ENCODE measurements around the gene MLXIP. TPM values are rescaled to one million over a fixed set of nuclear protein-coding genes. Genes with fewer than 3 reads are reported as not detected.

Gene MLXIP
- total and polyA plus RNA-seq, 9 donors: 23.2 to 111 (median 83.8) TPM

GRCh38 chr12:122167356-122167925 is 88.9 kb downstream of the MLXIP start:
- H3K27ac ChIP-seq: no peak overlapping the region
- WGBS, 3 donors: 83 to 91% (median 89%) methylated on average over 10 of the region's 10 CpGs
- intact Hi-C loops (cut with DNase I): no loop called here
- H3K27me3 ChIP-seq: no peaks in the 10 kb centered on the region
- no peak for TF ChIP-seq POLR2A (IDR thresholded peaks at IDR 0.05)
- TF ChIP-seq CTCF (IDR thresholded peaks at IDR 0.05): no peak
- no peak for TF ChIP-seq EP300 (IDR thresholded peaks at IDR 0.05)
- no peak for DNase-seq
- H3K4me3 ChIP-seq: no peak overlapping the region
- H3K4me1 ChIP-seq (ENCODE audit: insufficient read depth): no peaks in the 10 kb centered on the region
- no peaks in the 10 kb centered on the region for H3K36me3 ChIP-seq
- H3K9me3 ChIP-seq: no peaks in the 10 kb centered on the region

GRCh38 chr12:122168492-122168891 is 89.9 kb downstream of the MLXIP start:
- Histone ChIP-seq H3K27me3 (no peaks in the 10 kb centered on the region), H3K4me3 (no peak overlapping the region), H3K27ac (no peak overlapping the region), H3K9me3 (no peaks in the 10 kb centered on the region), H3K4me1 (ENCODE audit: insufficient read depth) (no peaks in the 10 kb centered on the region), H3K36me3 (no peaks in the 10 kb centered on the region)
- TF ChIP-seq CTCF (IDR thresholded peaks at IDR 0.05) (no peak), POLR2A (IDR thresholded peaks at IDR 0.05) (no peak), EP300 (IDR thresholded peaks at IDR 0.05) (no peak)
- WGBS, 3 donors: 85 to 88% (median 86%) methylated on average over 3 of the region's 3 CpGs
- intact Hi-C loops (cut with DNase I): no loop called here
- no peak for DNase-seq

GRCh38 chr12:122171399-122171798 is 92.8 kb downstream of the MLXIP start:
- Histone ChIP-seq H3K27ac (no peak overlapping the region), H3K36me3 (no peaks in the 10 kb centered on the region), H3K4me1 (ENCODE audit: insufficient read depth) (no peaks in the 10 kb centered on the region), H3K9me3 (no peaks in the 10 kb centered on the region), H3K4me3 (no peak overlapping the region), H3K27me3 (no peaks in the 10 kb centered on the region)
- TF ChIP-seq POLR2A (IDR thresholded peaks at IDR 0.05) (no peak), CTCF (IDR thresholded peaks at IDR 0.05) (no peak), EP300 (IDR thresholded peaks at IDR 0.05) (no peak)
- DNase-seq: no peak
- intact Hi-C loops (cut with DNase I): no loop called here
- WGBS, 3 donors: 84 to 91% (median 87%) methylated on average over 5 of the region's 5 CpGs

- intact Hi-C loops (cut with DNase I): no loop called here
- WGBS, 3 donors: 43 to 65% (median 51%) methylated on average over 17 of the region's 17 CpGs
- H3K9me3 ChIP-seq: no peaks in the 10 kb centered on the region
These were observed 93.8 kb downstream of the MLXIP start for GRCh38 chr12:122172262-122172939.

More at GRCh38 chr12:122172262-122172939, 93.8 kb downstream of the MLXIP start:
- Histone ChIP-seq H3K4me1 (ENCODE audit: insufficient read depth) (no peaks in the 10 kb centered on the region), H3K27me3 (no peaks in the 10 kb centered on the region), H3K27ac (no peak overlapping the region), H3K36me3 (no peaks in the 10 kb centered on the region), H3K4me3 (no peak overlapping the region)
- no peak for TF ChIP-seq CTCF (IDR thresholded peaks at IDR 0.05)
- TF ChIP-seq POLR2A (IDR thresholded peaks at IDR 0.05): no peak
- TF ChIP-seq EP300 (IDR thresholded peaks at IDR 0.05): no peak
- DNase-seq: no peak

Data from ovary (tissue), 9 donors.